Activated T-cell treated with anti-CD3 and anti-CD28 coated beads, Interleukin-2, amount 50 U/mL, for 48 hours (primary cell): Measurements from ENCODE around the gene DKC1.

Source experiments
- DNase-seq, 2 experiments: peaks; one replicate each; pipeline ENCODE4 v3.0.0-alpha.2; 2020

Gene DKC1

GRCh38 chrX:154762537-154763296 is at the start of gene DKC1:
TSS of gene DKC1 (plus strand) at chrX:154762864. CDS start at chrX:154762966, 102 bp downstream.
- DNase-seq, result peak; percentile 93 to 96

DNA sequence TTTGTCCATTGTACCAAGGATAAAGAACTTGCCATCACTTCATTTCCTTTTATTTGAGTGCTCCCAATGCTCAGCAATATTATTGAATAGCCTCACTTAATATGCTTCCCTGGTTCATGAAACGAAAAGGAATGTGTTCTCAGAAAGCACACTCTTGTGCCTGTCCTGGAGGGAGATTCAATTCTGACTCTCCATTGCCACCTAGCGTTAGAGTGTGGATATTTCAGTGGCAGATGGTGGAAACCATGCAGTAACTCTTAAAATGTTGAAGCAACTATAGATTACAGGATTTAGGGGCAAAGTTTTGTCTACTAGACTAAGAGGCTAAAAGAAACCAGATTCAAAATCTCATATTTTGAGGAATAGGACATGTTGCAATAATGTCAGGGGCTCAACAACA is 47.7 kb upstream of the DKC1 start:
- DNase-seq, result peak; percentile 42 to 51

GRCh38 chrX:154715825-154716224 is 46.8 kb upstream of the DKC1 start:
- no peak for DNase-seq

GRCh38 chrX:154717824-154718223 is 44.8 kb upstream of the DKC1 start:
- peak in 1 of 2 experiments; percentile 23 for DNase-seq

GRCh38 chrX:154718616-154719015 is 44.0 kb upstream of the DKC1 start:
- no peak for DNase-seq

- DNase-seq, result peak; percentile 35 to 50
Measured at GRCh38 chrX:154719132-154719675, 43.5 kb upstream of the DKC1 start.

DNA sequence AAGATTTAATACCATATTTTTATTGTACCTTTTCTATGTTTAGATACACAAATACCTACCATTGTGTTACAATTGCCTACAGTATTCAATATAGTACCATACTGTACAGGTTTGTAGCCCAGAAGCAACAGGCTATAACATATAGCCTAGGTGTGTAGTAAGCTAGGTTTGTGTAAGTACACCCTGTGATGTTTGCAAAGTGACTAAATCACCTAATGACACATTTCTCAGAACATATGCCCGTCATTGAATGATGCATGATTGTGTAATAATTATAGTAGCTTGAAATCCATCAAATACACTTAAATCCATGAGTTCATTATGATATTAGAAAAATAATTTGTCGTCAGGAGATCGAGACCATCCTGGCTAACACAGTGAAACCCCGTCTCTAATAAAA is 42.6 kb upstream of the DKC1 start:
- DNase-seq, result no peak

GRCh38 chrX:154721155-154721554 is 41.5 kb upstream of the DKC1 start:
- no peak for DNase-seq

- DNase-seq, result no peak
Measured at GRCh38 chrX:154724993-154725756, 37.5 kb upstream of the DKC1 start.

DNA sequence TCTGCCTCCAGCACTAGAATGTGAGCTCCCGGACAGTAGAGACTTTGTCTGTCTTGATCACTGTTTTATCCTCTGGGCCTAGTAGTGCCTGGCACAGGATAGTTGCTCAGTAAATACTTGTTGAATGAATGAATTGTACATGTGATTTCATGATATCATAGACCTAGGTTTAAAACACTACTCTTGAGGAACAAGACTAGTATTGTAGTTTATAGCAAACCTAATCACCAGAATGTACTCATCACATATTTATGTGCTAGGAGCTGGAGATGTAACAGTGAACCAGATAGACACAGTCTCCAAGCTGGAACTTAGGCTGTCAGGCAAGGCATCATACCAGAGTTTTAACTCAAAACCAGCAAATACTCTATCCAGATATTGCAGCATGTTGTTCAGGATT is 35.2 kb upstream of the DKC1 start:
- no peak for DNase-seq

DNA sequence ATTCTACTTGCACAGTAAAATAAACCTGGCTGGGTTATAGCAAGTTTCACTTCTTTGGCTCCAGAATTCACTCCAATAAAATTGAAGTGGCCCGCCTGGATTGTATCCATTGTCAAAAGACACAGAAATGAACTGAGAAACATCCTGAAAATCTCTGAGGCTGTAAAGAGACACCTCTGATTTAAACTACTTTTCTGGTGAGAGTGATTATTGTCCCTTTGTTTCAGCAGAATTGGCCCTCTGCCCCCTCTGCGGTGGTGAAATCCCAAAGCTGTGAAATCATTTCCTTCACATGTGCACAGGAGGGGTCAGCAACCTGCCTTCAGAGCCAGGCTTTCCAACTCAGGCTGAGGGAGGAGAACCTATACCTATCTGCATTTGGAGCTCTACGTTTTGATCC is 34.8 kb upstream of the DKC1 start:
- DNase-seq, result no peak

GRCh38 chrX:154728431-154729190 is 34.1 kb upstream of the DKC1 start:
- no peak for DNase-seq

DNA sequence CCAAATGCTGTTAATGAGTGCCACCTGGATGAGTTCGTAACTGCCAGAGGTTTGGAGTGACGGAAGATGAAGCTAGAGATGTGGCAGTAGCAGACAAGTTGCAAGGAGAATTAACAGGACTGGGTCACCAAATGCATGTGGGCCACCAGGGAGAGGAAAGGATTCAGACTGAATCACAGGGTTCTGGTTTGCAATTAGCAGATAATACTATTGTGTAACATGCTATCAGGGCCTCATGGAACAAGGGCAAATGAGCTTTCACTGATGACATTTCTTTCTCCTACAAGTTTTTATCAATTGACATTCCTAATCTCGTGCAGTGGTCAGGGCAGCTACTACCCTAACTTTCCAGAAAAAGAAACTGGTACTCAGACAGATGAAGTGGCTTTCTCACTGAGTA is 33.2 kb upstream of the DKC1 start:
- DNase-seq, result no peak

GRCh38 chrX:154730253-154730891 is 32.3 kb upstream of the DKC1 start:
- no peak for DNase-seq

DNA sequence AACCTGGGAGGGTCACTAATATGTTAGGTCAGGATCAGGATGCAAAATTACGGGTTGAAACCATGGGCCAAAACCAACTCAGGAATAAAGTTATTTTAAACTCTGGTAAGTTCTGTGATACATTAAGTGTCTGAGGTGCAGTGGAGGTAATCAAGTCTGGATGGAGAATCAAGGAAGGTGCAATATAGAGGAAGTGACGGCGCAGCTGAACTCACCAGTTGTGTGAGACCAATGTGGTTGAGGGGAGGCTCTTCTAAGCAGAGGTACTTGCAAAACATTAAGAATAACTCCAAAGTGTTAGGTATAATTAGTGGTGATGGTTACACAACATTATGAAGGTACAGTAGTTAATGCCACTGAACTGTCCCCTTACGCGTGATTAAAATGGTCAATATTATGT is 31.5 kb upstream of the DKC1 start:
- DNase-seq, result no peak

DNA sequence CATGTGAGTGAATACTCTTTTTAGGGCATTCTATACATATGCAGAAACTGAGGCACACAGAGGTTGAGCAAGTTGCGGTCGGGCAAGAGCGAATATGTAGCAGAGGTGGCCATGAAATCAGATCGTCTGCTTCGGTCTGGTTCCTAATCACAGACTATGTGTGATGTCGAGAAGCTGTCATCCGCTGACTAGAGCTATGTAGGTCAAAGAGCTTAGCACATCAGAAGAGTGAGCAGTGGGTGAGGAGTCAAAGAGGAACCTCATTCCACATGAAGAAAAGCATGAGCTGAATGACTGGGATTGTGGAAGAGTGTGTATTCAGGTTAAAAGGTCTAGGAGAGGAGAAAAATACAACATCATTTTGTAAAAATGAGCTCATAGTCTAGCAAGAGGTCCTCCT is 30.8 kb upstream of the DKC1 start:
- no peak for DNase-seq

GRCh38 chrX:154732421-154733065 is 30.1 kb upstream of the DKC1 start:
- no peak for DNase-seq

DNA sequence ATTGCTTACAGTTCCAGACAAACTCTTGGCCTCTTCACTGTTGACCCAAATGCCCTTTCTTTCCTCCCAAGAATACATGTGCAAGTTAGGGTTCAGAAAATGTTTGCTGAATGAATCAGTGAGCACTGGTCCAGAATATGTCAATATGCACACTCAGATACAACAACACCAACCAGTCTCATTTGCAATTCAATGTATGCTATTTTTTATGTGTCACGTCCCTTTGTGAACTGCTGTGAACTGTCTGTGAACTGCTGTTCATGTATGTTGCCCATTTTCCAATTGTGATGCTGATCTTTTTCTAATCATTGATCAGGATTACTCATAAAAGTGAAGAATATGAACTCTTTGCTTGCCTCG is 29.6 kb upstream of the DKC1 start:
- DNase-seq, result no peak

DNA sequence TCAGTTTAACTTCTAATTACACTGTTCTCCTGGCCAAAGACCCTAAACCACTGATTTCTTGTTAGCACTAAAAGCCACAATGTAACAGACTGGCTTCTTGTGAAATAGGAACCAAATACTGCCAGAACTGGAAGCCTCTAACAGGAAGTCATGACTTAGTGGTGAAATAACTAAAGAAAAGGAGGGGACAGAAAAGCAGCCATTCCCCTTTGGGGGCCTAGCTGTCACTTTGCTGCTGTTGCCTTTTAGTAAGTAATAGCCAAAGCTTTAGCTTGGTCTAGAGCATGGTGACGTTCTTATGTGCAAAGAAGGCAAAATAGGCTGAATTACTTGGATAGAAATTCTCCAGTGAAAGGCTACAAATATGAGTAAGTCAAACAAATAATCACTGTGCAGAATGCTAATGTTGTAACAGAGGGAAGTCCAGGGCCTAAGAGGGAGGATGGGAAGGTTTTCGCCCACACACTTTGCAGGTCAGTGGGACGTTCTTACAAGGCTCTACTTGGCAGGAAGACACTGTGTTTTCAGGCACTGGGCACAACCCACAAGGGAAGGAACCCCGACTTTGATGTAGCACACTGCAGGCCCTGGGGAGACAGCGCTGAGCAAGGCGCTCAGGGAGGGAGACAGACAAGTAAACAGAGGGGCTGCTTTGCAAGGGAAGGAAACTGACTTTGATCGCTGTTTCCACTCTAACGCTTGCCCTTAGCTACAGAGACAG is 28.4 kb upstream of the DKC1 start:
- DNase-seq, result peak in 1 of 2 experiments; percentile 31

- DNase-seq, result no peak
Measured at GRCh38 chrX:154735695-154736393, 26.8 kb upstream of the DKC1 start.

- DNase-seq, result no peak
Measured at GRCh38 chrX:154737136-154737535, 25.5 kb upstream of the DKC1 start.
